Colonic mucosa (tissue), 4 donors: ENCODE data around the gene ADIPOR2. TPM values are rescaled to one million over a fixed set of nuclear protein-coding genes. Genes with fewer than 3 reads are reported as not detected.

Experiments
- DNase-seq: peaks from one replicate; pipeline ENCODE4 v3.0.0-alpha.2; 2020
- H3K27ac ChIP-seq: fragments of 200-600 bp; one replicate; pipeline ENCODE4 v1.8.0; 2021
- H3K27me3 ChIP-seq: fragments of 200-600 bp; one replicate; pipeline ENCODE4 v1.8.0; 2021
- H3K36me3 ChIP-seq: fragments of 200-600 bp; one replicate; pipeline ENCODE4 v1.8.0; 2021
- H3K4me1 ChIP-seq: fragments of 200-600 bp; one replicate; pipeline ENCODE4 v1.8.0; 2021; ENCODE audit warnings: mild to moderate bottlenecking
- H3K4me3 ChIP-seq: fragments of 200-600 bp; one replicate; pipeline ENCODE4 v1.8.0; 2021
- H3K9ac ChIP-seq, 2 donors: one replicate each; pipeline ENCODE4 v1.7.0; 2013; ENCODE audit warnings: control low read depth in 2 of 2, low read depth in 2 of 2, low read length in 2 of 2
- H3K9me3 ChIP-seq: fragments of 200-600 bp; one replicate; pipeline ENCODE4 v1.8.0; 2021
- intact Hi-C: fragments of 100-400 bp; cut with DNase I; formaldehyde crosslinking; loops from one replicate; pipeline ENCODE4 v1.14.1; 2022
- total RNA-seq, 2 donors: library from RNA; stranded (reverse); fragmentation: NEBNext Ultra II Directional in 1 of 2; extraction: Animal tissue kit (Norgen Biotek cat#: 25700) in 1 of 2; gene quantifications; one replicate each; pipeline ENCODE4 v1.2.1, GENCODE V29; 2021
- TF ChIP-seq, protein P1 (sequence below): fragments of 200-600 bp; IDR thresholded peaks from one replicate; pipeline ENCODE4 v1.8.0; 2022; ENCODE audit warnings: antibody characterized with exemption, mild to moderate bottlenecking
- donor health status: healthy.
- donor health status: DM: no; HTN: no; CAD: no.
- donor health status: DM: no; HTN: no; CAD: no.

The ADIPOR2 gene
- total RNA-seq, 2 donors from 2014 or later, result 68.3 to 138 TPM

DNA sequence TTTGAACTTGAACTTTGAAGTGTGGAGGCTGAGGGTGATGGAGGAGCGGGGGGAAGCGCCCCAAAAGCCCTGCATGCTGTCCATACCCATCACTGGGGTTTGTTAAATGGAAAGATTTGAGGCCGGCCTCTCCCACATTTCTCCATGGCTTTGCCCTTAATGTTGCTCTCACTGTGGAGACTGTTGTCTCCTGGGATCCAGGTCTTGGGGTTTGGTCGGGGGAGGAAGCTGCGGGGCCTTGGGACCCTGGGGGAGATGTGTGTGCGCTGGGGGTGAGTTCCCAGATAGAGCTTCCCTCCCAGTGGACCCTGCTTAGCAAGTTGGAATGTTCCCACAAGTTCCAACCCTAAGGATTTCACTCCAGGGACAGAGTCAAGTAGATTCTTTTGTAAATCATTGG, 101.5 kb downstream of the ADIPOR2 start:
- H3K9ac ChIP-seq, result no peak overlapping the region
- no peak overlapping the region for H3K4me3 ChIP-seq
- no peak overlapping the region for H3K27ac ChIP-seq
- TF ChIP-seq, protein P1, sequence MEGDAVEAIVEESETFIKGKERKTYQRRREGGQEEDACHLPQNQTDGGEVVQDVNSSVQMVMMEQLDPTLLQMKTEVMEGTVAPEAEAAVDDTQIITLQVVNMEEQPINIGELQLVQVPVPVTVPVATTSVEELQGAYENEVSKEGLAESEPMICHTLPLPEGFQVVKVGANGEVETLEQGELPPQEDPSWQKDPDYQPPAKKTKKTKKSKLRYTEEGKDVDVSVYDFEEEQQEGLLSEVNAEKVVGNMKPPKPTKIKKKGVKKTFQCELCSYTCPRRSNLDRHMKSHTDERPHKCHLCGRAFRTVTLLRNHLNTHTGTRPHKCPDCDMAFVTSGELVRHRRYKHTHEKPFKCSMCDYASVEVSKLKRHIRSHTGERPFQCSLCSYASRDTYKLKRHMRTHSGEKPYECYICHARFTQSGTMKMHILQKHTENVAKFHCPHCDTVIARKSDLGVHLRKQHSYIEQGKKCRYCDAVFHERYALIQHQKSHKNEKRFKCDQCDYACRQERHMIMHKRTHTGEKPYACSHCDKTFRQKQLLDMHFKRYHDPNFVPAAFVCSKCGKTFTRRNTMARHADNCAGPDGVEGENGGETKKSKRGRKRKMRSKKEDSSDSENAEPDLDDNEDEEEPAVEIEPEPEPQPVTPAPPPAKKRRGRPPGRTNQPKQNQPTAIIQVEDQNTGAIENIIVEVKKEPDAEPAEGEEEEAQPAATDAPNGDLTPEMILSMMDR, result no peak
- no peaks in the 10 kb centered on the region for H3K27me3 ChIP-seq
- peaks cover 4% of the 10 kb centered on the region for H3K4me1 ChIP-seq
- no peaks in the 10 kb centered on the region for H3K9me3 ChIP-seq
- no peaks in the 10 kb centered on the region for H3K36me3 ChIP-seq
- no peak for DNase-seq
- intact Hi-C loops, result loop anchor here (2.0 to 5.0 kb wide), 2 partner anchors 140 to 160 kb away; no protein-coding TSS in a partner anchor

DNA sequence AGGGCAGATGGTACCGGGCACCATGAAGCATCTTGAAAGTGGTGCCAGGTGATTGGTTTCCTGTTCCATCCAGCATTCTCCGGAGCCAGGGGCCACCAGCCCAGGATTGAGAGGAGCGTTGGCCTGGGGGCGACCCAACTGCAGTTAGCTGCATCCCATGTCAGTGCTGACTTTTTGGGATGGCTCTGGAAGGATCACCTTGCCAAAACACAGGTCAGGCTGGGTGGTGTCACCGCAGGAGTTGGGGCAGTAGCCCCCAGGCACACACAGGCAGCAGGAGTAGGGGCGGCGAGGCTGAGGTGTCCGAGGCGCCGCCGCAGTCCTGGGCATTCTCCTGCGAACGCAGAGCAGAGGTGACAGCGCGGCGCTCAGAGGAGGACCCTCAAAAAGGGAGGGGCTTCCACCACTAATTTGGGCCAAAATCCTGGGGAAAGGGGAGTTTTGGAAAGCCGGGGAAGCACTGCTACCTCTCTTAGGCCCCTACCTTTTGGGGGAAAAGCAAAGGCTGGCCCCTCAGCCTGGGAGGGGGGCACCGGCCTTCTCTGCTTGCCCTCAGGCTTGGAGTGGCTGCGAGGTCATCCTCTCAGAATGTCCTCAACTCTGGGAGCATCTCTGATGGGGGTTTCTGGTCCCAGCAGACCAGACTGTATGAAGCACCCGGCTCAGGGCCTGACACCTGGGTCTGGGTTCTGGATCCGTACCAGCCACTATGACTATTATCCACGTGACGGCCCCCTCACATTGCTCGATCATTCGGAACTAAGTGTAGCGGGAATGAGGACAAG, 102.7 kb downstream of the ADIPOR2 start:
- H3K9me3 ChIP-seq, result no peaks in the 10 kb centered on the region
- H3K27ac ChIP-seq, result no peak overlapping the region
- H3K27me3 ChIP-seq, result no peaks in the 10 kb centered on the region
- TF ChIP-seq, protein P1, result no peak
- H3K4me3 ChIP-seq, result no peak overlapping the region
- no peaks in the 10 kb centered on the region for H3K36me3 ChIP-seq
- peaks cover 4% of the 10 kb centered on the region for H3K4me1 ChIP-seq
- no peak for DNase-seq
- intact Hi-C loops, result loop anchor here (2.0 to 5.0 kb wide), 2 partner anchors 141 to 161 kb away; no protein-coding TSS in a partner anchor
- no peak overlapping the region for H3K9ac ChIP-seq

DNA sequence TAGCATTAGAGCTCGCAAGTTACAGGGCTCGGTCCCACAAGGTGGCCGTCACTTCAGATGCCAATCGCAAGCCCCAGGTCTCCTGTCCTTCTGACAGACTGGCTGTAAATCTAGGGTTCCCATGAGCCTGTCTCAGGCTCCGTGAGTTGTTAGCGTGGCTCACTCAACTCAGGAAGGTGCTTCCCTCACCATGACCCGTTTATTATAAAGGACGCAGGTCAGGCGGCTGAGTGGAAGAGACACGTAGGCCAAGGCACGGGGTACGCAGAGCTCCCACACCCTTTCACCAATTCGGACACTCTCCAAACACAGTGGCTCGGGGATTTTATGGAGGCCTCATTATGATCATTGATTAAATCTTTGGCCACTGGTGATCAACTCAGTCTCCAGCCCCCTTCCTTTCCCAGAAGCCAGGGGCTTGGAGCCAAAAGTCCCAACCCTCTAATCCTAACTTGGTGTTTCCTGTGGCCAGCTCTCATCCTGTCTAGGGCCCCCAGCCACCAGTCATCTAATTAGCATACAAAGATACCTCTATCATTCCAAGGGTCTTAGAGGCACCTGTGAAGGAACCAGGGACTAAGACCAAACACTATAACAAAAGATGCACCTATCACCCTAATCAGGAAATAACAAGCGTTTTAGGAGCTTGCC, 103.7 kb downstream of the ADIPOR2 start:
- TF ChIP-seq, protein P1, result no peak
- intact Hi-C loops, result loop anchor here (5.0 kb wide), 2 partner anchors 162 to 238 kb away; no protein-coding TSS in a partner anchor
- Histone ChIP-seq H3K36me3 (no peaks in the 10 kb centered on the region), H3K27ac (no peak overlapping the region), H3K4me1 (peaks cover 4% of the 10 kb centered on the region), H3K9me3 (no peaks in the 10 kb centered on the region), H3K4me3 (no peak overlapping the region), H3K27me3 (no peaks in the 10 kb centered on the region), H3K9ac (no peak overlapping the region)
- DNase-seq, result no peak

DNA sequence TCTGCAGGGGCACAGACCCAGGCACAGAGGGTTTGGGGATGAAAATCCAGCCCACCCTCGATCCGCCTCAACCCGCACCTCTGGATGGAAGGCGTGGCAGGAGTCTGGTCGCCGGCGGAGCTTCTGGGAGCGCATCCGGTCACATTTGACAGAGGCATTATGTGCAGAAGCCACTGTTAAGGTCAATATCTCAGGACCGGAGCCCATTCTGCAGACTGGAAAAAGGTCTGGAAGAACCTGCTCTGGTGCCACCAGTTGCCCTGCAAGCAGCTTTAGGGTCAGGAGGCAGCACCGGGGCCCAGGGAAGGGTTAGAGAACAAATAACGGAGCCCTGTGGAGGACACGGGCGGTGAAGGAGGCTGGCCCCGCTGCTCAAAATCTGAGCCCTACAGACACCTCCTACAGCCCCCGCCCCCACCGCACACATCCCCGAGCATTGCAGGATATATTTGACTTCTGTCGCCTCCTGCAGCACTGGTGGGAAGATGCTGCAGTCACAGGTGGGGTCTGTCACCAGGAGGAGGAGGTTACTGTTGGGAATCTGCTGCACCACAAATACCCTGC, 104.4 kb downstream of the ADIPOR2 start:
- DNase-seq, result no peak
- H3K4me1 ChIP-seq, result peaks cover 4% of the 10 kb centered on the region
- H3K4me3 ChIP-seq, result no peak overlapping the region
- H3K9me3 ChIP-seq, result no peaks in the 10 kb centered on the region
- TF ChIP-seq, protein P1, result no peak
- no peaks in the 10 kb centered on the region for H3K27me3 ChIP-seq
- H3K36me3 ChIP-seq, result no peaks in the 10 kb centered on the region
- H3K27ac ChIP-seq, result no peak overlapping the region
- intact Hi-C loops, result loop anchor here (5.0 kb wide), 1 partner anchor 237 kb away; no protein-coding TSS in a partner anchor
- peak overlapping the region; percentile 50 to 59 for H3K9ac ChIP-seq

DNA sequence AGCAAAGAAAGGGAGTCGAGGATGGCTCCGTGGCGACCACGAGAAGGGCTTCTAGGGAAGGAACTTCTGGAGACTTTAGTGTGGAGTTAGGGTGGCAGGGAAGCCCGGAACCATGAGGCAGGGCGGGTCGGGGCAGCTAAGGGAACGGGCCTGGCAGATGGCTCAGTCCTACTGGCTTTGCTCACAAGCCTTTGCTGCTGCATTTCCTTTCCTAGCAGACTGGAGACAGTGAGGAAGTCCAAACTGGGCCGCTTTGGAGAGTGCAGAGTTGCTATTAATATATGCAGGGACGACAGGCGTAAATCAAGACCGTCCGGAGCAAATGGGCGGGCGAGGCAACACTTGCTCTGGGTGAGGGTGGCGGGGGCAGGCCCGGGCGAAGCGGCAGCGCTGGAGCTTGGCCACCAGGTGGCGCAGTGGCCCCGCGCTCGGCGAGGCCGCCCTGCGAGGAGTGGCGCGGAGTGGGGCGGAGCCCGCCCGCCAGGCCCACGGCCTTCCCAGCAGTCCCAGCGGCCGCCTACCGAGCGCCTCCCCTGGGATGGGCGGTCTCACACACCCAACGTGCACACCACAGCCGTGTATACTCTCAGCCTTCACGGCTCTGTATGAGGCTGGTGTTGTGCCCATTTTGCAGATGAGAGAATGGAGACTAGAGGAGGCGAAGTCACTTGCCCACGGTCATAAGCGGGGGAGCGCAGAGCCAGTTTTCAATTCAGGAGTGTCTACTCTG, 105.1 kb downstream of the ADIPOR2 start:
- H3K4me1 ChIP-seq, result peaks cover 4% of the 10 kb centered on the region
- H3K4me3 ChIP-seq, result peak overlapping the region; percentile 81
- TF ChIP-seq, protein P1, result peak; percentile 98
- H3K27me3 ChIP-seq, result no peaks in the 10 kb centered on the region
- H3K9me3 ChIP-seq, result no peaks in the 10 kb centered on the region
- H3K9ac ChIP-seq, result peak overlapping the region; percentile 92 to 98
- intact Hi-C loops, result loop anchor here (2.0 to 5.0 kb wide), 2 partner anchors 145 to 236 kb away; no protein-coding TSS in a partner anchor
- DNase-seq, result peak; percentile 95
- no peaks in the 10 kb centered on the region for H3K36me3 ChIP-seq
- H3K27ac ChIP-seq, result peak overlapping the region; percentile 84
